Pons (tissue), 1 donor: ENCODE measurements around the gene TIAM2.
"Not testable (repeated sequence)": the region's sequence is repeated elsewhere in the genome, so short reads cannot be mapped to it uniquely, and the experiment has no call there.

Experiments used
- DNase-seq: peaks from one replicate; pipeline ENCODE4 v3.0.0-alpha.2; 2016; ENCODE audit warnings: low spot score

Gene TIAM2

GRCh38 chr6:154995254-154996015 is at the start of gene TIAM2:
Gene TIAM2, plus strand, starts transcription at chr6:154995315. Its CDS starts 133,909 bp downstream, at chr6:155129224.
- no peak for DNase-seq

DNA sequence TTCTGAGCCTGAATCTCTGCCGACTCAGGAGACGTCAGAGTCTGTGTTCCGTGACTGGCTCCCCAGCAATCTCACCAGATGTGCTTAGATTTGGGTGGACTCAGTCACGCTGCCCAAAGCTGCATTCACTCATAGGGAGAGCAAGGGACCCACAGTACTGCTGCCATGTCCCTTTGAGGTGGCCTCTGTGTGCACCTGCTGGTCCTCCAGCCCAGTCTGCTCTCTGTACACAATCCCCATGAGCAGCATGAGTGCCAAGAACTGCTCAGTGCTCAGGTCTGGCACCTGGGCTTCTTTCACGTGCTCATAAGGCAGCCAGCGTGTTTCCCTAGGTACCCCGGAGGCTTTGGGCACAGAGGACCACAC is 44.2 kb upstream of the TIAM2 start:
- no peak for DNase-seq

- no peak for DNase-seq
Observed at GRCh38 chr6:154951345-154952200, 43.5 kb upstream of the TIAM2 start.

- DNase-seq: no peak
Observed at GRCh38 chr6:154953644-154954043, 41.5 kb upstream of the TIAM2 start.

- DNase-seq: no peak
Observed at GRCh38 chr6:154954347-154954746, 40.8 kb upstream of the TIAM2 start.

DNA sequence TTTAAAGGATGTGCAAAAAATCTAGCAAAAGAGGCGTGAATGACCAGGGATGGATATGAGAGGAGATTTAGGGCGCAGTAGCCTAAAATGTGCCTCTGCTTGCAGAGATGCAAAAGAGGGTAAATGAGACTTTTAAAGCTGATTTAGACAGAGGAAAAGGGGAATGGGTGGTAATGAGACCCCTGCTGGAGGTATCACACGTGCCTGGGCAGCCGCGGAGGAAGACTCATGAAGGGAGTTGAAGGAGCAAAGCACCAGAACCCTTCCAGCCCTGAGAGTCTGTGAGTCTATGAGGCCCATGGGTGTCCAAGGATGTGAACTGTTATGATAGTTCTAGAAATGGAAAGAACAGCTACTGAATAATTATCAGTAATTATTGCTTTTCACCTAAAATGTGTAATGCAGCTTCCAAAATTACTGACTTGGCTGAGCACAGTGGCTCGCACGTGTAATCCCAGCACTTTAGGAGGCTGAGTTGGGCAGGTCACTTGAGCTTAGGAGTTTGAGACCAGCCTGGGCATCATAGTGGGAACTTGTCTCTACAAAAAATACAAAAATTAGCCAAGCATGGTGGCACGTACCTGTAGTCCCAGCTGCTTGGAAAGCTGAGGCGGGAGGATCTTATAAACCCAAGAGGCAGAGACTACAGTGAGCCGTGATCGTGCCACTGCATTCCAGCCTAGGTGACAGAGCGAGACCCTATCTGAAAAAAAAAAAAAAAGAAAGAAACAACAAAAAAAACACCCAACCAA is 38.2 kb upstream of the TIAM2 start:
- DNase-seq: no peak

DNA sequence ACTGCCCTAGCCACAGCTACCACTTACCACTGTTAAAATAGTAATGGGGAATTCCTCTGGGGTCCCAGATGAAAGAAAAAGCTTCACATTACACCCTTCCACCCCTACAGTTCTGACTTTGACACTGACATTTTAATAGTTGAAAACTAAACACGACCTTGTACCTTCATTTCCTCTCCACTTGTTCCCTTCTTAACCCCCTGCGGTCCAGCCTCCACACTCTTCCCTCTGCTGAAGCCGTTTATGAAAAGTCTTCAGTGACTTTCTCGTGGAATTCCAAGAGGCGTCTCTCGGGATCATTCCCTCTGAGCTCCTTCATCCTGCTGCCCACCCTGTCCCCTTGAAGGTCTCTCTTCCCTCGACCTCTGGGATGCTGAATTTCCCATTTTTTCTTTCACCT is 36.6 kb upstream of the TIAM2 start:
- no peak for DNase-seq

DNA sequence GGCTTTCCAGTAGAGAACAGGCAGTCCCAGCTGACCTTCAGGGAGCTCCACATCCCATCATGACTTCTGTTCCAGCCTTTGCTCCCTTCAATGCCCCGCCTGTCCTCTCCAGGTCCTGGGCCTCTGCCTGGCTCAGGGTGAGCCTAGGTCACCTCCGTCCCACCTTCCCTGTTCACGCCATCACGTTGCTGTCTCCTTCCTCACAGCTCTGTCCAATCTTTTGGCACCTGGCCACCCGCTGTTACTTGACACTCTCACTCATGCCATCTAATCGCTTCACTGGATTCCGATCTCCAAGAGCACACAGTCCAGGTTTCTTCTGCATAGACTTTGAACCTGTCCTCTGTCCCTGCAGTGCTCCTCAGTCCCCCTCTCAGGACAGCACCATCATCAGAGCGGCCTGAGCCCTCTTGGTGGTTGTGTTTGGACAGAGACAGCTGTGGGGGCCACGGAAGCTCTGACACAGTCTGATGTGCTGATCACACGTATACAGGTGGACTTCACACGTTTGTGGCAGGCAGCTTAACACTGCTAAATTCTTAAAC is 34.7 kb upstream of the TIAM2 start:
- no peak for DNase-seq

GRCh38 chr6:154960854-154961530 is 34.1 kb upstream of the TIAM2 start:
- no peak for DNase-seq

DNA sequence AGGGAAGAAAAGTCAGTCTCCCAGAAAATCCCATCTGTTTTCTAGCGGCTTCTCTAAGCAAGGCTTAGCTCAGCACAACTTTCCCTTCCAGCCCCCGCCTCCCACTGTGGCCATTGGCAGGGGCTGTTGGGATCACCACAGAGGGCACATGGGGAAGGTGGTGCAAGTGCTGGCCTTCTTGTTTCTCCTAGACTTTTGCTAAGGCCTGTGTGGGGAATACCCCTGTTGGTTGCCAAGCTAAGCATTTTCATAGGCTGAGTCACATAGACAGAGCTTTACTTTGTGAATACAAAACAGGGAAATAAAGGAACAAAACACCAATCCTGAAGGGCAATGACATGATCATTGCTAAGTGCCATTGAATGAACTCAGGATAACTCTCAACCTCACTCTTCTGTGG is 32.4 kb upstream of the TIAM2 start:
- no peak for DNase-seq

DNA sequence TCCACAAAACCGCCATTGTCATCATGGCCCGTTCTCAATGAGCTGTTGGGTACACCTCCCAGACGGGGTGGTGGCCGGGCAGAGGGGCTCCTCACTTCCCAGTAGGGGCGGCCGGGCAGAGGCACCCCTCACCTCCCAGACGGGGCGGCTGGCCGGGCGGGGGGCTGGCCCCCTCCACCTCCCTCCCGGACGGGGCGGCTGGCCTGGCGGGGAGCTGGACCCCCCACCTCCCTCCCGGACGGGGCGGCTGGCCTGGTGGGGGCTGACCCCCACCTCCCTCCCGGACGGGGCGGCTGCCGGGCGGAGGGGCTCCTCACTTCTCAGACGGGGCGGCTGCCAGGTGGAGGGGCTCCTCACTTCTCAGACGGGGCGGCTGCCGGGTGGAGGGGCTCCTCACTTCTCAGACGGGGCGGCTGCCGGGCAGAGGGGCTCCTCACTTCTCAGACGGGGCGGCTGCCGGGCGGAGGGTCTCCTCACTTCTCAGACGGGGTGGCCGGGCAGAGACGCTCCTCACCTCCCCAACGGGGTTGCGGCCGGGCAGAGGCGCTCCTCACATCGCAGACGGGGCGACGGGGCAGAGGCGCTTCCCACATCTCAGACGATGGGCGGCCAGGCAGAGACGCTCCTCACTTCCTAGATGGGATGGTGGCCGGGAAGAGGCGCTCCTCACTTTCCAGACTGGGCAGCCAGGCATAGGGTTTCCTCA is 28.9 kb upstream of the TIAM2 start:
- DNase-seq: not testable (repeated sequence)

- no peak for DNase-seq
Observed at GRCh38 chr6:154969796-154970195, 25.3 kb upstream of the TIAM2 start.

- DNase-seq: no peak
Observed at GRCh38 chr6:154974485-154975149, 20.5 kb upstream of the TIAM2 start.

- DNase-seq: no peak
Observed at GRCh38 chr6:154977588-154977987, 17.5 kb upstream of the TIAM2 start.

DNA sequence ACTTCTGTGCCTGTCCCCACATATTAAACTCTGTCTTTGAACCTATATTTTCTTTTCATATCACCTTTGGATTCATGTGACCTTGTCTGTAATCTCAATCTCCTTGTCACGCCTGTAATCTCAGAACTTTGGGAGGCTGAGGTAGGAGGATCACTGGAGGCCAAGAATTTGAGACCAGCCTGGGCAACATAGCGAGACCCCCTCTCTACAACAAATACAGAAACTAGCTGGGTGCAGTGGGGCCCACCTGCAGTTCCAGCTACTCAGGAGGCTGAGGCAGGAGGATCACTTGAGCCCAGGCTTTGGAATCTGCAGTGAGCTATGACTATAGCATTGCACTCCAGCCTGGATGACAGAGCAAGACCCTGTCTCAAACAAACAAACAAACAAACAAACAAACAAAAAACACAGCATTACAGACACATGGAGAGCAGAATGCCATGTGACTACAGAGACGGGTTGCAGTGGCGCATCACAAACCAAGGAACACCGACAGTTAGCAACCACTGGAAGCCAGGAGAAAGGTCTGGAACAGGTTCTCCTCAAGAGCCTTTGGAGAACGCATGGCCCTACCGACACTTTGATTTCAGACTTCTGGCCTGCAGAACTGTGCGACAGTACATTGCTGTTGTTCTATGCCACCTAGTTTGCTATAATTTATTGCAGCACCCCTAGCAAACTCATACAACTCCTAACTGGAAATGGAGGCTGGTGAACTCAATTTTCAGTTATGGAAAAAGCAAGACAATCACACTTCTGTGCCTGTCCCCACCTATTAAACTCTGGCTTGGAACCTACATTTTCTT is 14.6 kb upstream of the TIAM2 start:
- no peak for DNase-seq

DNA sequence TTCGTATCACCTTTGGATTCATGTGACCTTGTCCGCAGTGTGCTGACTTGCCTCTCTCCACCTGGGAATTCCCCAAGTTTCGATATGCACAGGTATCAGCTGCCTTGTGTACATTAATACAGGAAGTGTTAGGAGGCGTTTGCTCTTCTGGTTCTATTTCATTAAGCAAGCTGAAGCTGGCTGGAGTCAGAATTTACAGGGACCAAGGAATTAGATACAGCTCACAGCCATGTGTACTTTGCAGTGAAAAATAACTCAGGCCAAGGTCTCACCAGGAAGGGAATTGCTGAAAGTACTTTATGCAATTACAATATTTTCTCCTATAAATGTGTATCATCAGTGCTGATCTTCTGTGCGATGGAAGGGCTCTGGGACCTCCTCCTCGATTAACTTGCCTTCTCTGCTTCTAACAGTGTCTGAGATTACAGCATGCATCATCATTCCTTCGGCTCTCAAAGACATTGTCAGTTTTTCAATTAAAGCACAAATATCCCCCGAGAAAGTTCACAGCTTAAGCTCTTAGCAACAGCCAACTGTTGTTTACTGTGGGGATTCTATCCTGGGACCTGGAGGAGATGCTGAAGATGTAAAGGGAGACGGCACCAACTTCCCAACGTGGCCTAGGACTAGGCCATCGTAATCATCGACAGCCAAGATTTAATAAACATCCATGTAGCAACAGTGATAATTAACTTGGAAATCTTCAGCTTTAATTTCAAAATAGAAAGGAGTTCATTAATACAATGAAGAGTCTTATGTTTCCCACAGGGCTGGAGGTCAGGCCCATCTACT is 13.8 kb upstream of the TIAM2 start:
- no peak for DNase-seq

- no peak for DNase-seq
Observed at GRCh38 chr6:154984146-154984545, 11.0 kb upstream of the TIAM2 start.

GRCh38 chr6:154986787-154987235 is 8.3 kb upstream of the TIAM2 start:
- DNase-seq: no peak

DNA sequence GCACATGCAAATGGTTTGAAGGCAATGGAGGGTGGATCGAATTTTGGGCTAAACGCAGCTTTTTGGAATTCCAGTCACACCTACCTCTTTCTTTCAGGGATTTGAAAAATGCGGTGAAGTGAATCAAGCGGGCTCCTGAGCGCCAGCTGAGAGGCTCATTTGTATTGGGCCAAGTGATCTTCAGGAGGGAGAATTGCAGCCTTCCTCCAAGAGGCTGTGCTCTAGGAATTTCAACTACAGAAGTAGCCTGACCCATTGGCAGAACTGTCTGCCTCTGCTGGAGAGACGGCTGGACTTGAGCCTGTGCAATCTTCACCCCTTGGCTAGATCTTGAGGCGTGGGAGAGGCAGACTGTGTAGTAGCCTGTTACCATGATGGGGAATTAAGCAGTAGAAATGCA is 5.7 kb upstream of the TIAM2 start:
- no peak for DNase-seq
